ENCODE data around the gene NRG2.

DNA sequence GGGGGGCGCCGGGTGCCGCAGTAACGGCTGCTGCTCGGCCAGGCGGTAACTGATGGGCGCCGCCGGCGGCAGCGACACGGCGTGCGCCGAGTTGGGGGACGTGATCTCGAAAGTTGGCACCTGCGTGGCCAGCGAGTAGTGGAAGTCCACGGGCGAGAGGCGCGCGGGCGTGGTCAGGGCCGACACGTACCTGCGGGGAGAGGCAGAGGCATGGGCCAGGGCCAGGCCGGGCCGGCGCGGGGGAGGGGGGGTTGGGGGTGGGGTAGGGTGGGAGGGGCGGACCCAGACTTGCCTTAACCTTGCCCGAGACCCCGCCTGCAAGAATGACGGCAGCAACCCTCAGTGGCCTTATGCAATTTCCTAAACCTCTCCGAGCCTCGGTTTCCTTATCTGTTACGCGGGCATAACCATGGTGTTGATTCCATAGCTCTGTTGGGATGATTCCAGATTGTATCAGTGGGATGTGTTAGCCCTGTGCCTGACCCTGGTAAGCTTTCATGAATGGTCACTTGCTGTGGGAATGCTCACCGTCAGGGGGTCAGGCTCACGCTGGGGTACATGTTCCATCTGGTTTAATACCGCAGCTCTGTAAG, 194.5 kb downstream of the NRG2 start:
- TF ChIP-seq POLR2A (IDR thresholded peaks at IDR 0.05), result no peak
- TF ChIP-seq, protein P1, sequence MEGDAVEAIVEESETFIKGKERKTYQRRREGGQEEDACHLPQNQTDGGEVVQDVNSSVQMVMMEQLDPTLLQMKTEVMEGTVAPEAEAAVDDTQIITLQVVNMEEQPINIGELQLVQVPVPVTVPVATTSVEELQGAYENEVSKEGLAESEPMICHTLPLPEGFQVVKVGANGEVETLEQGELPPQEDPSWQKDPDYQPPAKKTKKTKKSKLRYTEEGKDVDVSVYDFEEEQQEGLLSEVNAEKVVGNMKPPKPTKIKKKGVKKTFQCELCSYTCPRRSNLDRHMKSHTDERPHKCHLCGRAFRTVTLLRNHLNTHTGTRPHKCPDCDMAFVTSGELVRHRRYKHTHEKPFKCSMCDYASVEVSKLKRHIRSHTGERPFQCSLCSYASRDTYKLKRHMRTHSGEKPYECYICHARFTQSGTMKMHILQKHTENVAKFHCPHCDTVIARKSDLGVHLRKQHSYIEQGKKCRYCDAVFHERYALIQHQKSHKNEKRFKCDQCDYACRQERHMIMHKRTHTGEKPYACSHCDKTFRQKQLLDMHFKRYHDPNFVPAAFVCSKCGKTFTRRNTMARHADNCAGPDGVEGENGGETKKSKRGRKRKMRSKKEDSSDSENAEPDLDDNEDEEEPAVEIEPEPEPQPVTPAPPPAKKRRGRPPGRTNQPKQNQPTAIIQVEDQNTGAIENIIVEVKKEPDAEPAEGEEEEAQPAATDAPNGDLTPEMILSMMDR (IDR thresholded peaks at IDR 0.05), result no peak
